H7 (cell line): ENCODE results near the gene PRKCQ. TPM values are rescaled to one million over a fixed set of nuclear protein-coding genes. Genes with fewer than 3 reads are reported as not detected.

Experiments
- DNase-seq: peaks from one replicate; pipeline ENCODE4 v3.0.0; 2012
- H3K27me3 ChIP-seq: 2 replicates; pipeline ENCODE4 v1.6.0; 2011; ENCODE audit warnings: mild to moderate bottlenecking, low read length; ENCODE audit not compliant: control insufficient read depth, insufficient read depth
- H3K36me3 ChIP-seq: replicated peaks from 2 replicates; pipeline ENCODE4 v1.5.1; 2011; ENCODE audit warnings: low read length; ENCODE audit not compliant: control insufficient read depth, insufficient read depth
- H3K4me3 ChIP-seq: 2 replicates; pipeline ENCODE4 v1.5.1; 2011; ENCODE audit warnings: low read depth, mild to moderate bottlenecking, control low read depth, low read length, moderate library complexity; ENCODE audit not compliant: insufficient read depth
- total RNA-seq: library from RNA; depleted of rRNA; stranded (reverse); fragments of >200 nt; shearing (Covaris generic); gene quantifications from 2 replicates; pipeline ENCODE4 v1.2.3, GENCODE V29; 2014

The PRKCQ gene
- total RNA-seq, 1 experiment from 2014 or later, result 12.7 TPM

GRCh38 chr10:6427357-6427959, 152.6 kb downstream of the PRKCQ start:
- no peak for DNase-seq
- H3K4me3 ChIP-seq, result no peak overlapping the region
- no peaks in the 10 kb centered on the region; the same call in 1 of the 2 replicates for H3K36me3 ChIP-seq
- H3K27me3 ChIP-seq, result no peaks in the 10 kb centered on the region

DNA sequence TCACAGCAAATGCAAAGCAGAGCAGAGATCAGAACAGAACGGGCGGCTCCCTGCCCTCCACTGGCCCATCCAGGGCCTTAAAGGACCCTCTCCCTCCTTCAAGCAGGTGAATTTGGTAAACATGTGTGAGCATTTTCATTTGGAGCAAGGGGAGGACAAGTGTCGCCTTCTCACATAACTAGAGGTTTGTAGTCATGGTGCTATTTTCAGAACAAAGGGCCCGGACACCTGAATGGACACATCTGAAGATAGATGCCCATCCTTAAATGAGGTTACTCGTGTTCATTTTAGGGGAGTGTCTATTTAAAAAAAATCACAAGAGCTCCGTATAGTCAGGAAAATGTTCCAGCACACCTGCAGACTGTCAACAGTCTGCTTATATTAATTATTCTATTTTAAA, 153.8 kb downstream of the PRKCQ start:
- Histone ChIP-seq H3K36me3 (no peaks in the 10 kb centered on the region; the same call in 1 of the 2 replicates), H3K27me3 (no peaks in the 10 kb centered on the region)

DNA sequence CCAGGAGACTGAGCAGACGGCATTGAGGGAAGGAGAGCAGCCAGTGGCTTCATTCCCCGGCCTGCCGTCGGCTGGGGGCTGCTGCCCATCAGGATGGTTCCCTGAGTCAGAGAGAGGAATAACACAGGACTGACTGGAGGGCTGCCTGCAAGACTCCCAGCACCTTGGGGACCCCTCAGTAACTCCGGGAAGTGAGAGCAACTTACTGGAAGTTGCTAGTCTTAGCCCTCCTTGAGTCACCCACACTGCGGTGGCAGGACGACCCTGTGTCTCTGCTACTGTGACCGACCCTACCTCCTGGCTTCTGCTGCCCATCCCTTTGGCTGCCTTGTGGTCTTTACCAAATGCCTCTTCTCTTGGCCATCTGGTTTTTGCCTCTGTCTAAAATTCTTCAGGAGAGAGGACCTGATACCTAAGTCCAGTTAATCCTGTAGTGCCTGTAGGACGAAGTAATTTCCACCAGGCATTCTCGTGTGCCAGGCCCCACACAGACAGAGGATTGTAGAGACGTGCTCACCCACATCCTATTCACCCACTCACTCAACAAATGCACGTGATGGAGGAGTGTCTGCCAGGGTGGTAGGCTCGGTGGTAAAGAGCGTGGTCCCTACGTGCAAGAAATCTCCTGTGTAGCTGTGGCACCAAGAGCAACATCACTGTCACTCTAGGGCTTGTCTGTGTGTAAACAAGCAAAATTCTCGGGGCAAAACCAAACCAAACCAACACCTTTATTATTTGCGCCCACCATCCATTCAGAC, 156.5 kb downstream of the PRKCQ start:
- no peak overlapping the region for H3K4me3 ChIP-seq
- H3K36me3 ChIP-seq, result no peaks in the 10 kb centered on the region
- H3K27me3 ChIP-seq, result no peaks in the 10 kb centered on the region
- no peak for DNase-seq

More for the DNA sequence above, 153.8 kb downstream of the PRKCQ start:
- DNase-seq, result no peak
- H3K4me3 ChIP-seq, result no peak overlapping the region

GRCh38 chr10:6423004-6423403, 157.1 kb downstream of the PRKCQ start:
- no peak for DNase-seq
- Histone ChIP-seq H3K27me3 (no peaks in the 10 kb centered on the region), H3K36me3 (no peaks in the 10 kb centered on the region), H3K4me3 (no peak overlapping the region)

- Histone ChIP-seq H3K27me3 (no peaks in the 10 kb centered on the region), H3K4me3 (no peak overlapping the region), H3K36me3 (no peaks in the 10 kb centered on the region)
- no peak for DNase-seq
Measured at GRCh38 chr10:6418613-6419216, 161.4 kb downstream of the PRKCQ start.

- Histone ChIP-seq H3K27me3 (no peaks in the 10 kb centered on the region), H3K36me3 (no peaks in the 10 kb centered on the region), H3K4me3 (no peak overlapping the region)
- DNase-seq, result peak; percentile 48
Measured at GRCh38 chr10:6418167-6418566, 161.9 kb downstream of the PRKCQ start.

DNA sequence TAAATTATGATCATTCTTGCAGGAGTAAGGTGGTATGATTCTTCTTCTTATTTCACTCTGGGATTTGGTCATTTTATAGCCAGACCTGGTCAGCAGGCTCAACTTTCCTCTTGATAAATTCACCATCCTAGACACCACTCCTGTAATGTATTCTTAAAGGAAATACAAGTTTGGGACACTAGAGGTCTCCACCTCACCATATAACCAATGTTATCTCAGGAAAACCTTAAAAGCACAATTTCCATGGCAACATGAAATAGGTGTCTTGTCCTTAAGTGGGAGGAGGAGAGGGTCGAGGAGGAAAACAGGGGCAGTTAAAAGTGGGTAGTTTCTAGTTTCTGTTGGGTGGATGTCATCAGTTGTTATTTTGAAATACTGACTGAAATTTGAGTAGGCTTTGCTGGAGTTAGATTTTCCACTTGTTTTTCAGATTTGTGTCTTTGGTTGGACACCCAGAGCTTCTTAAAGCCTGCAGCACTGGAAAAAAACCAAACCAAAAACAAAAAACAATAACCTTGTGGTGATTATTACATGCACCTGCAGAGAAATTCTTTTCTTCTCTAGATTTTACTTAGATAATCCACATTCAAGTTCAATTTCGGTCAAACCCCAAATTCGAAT, 163.1 kb downstream of the PRKCQ start:
- peak; percentile 65 for DNase-seq
- H3K4me3 ChIP-seq, result no peak overlapping the region
- H3K27me3 ChIP-seq, result no peaks in the 10 kb centered on the region
- H3K36me3 ChIP-seq, result no peaks in the 10 kb centered on the region

DNA sequence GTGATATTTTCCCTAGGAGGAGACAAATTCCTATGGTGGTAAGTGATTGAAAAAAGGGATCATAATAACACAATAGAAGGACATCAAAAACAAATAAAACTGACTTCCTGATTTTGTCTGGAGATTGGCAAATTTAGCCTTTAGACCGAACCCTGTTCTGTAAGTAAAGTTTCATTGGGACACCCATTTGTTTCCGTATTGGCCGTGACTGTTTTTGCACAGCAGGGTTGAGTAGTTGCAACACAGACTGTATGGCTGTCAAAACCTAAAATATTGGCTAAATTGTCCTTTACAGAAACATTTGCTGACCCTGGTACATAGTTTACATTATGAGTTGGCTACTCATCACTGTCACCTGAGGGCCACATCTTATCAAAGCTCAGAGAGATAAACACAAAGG, 168.6 kb downstream of the PRKCQ start:
- no peaks in the 10 kb centered on the region for H3K27me3 ChIP-seq
- no peaks in the 10 kb centered on the region for H3K36me3 ChIP-seq
- no peak overlapping the region for H3K4me3 ChIP-seq
- DNase-seq, result no peak

GRCh38 chr10:6410830-6411229, 169.2 kb downstream of the PRKCQ start:
- H3K27me3 ChIP-seq, result no peaks in the 10 kb centered on the region; the same call in 1 of the 2 replicates
- H3K4me3 ChIP-seq, result no peak overlapping the region
- no peak for DNase-seq
- H3K36me3 ChIP-seq, result no peaks in the 10 kb centered on the region

- no peak for DNase-seq
- Histone ChIP-seq H3K27me3 (no peaks in the 10 kb centered on the region; the same call in 1 of the 2 replicates), H3K36me3 (no peaks in the 10 kb centered on the region), H3K4me3 (no peak overlapping the region)
Measured at GRCh38 chr10:6409971-6410643, 170.0 kb downstream of the PRKCQ start.

- no peaks in the 10 kb centered on the region; the same call in 1 of the 2 replicates for H3K27me3 ChIP-seq
- no peak for DNase-seq
- no peak overlapping the region for H3K4me3 ChIP-seq
- H3K36me3 ChIP-seq, result no peaks in the 10 kb centered on the region
Measured at GRCh38 chr10:6408799-6409198, 171.3 kb downstream of the PRKCQ start.

GRCh38 chr10:6407034-6407721, 172.9 kb downstream of the PRKCQ start:
- no peaks in the 10 kb centered on the region; the same call in 1 of the 2 replicates for H3K27me3 ChIP-seq
- DNase-seq, result no peak
- no peaks in the 10 kb centered on the region for H3K36me3 ChIP-seq
- no peak overlapping the region for H3K4me3 ChIP-seq

DNA sequence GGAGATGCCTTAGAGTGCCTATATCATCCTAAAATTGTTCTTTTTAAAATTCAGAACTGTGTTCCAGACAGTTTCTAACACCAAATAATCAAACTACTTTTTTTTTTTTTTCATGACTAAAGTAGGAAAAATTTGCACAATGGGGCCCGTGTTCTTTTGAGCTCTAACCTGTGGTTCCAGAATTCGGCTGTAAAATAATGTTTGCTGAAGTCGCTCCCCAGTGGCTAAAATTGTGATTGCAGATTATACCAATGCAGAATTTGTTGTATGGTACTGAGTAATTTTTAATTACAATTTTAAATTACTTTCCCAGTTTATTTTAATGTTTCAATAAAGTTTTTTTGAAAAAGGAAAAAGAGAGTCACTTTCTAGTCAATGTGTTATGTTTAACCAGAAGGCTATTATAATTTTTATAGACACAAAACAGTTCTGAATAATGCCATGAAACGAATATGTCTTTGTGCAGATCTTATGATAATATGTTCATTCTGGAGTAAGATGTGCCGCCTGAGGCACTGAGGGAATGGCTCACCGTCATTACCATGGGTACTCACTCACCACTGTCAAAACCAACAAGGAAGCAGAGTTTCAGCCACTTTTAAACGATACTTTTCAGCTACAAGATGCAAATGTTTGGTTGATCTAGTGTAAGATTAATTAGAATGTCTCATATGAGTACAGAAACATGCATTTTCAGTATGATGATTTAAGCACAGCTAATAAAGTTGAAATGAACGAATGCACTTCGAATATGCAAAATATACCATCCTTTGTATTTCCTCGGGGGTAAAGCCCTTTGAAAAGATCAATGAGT, 173.6 kb downstream of the PRKCQ start:
- no peak for DNase-seq
- H3K36me3 ChIP-seq, result no peaks in the 10 kb centered on the region

More for the DNA sequence above, 173.6 kb downstream of the PRKCQ start:
- Histone ChIP-seq H3K4me3 (no peak overlapping the region), H3K27me3 (no peaks in the 10 kb centered on the region; the same call in 1 of the 2 replicates)
